ENCODE data around the gene HELB.
"Not testable (repeated sequence)": the region's sequence is repeated elsewhere in the genome, so short reads cannot be mapped to it uniquely, and the experiment has no call there.

Gene HELB

DNA sequence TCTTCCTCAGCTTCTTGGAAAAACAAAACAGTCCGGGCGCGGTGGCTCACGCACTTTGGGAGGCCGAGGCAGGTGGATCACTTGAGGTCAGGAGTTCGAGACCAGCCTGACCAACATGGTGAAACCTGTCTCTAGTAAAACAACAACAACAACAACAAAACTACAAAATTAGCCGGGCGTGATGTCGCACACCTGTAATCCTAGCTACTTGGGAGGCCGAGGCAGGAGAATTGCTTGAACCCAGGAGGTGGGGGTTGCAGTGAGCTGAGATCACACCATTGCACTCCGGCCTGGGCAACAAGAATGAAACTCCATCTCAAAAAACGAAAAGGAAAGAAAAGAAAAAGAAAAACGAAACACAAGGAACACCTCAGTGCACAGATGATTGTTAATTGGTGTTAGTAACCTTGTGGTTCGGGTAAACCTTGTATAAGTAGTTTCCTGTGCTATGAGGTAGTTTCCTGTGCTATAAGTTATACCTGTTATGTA is 1.1 kb downstream of the HELB start:
- not testable (repeated sequence) for DNase-seq

DNA sequence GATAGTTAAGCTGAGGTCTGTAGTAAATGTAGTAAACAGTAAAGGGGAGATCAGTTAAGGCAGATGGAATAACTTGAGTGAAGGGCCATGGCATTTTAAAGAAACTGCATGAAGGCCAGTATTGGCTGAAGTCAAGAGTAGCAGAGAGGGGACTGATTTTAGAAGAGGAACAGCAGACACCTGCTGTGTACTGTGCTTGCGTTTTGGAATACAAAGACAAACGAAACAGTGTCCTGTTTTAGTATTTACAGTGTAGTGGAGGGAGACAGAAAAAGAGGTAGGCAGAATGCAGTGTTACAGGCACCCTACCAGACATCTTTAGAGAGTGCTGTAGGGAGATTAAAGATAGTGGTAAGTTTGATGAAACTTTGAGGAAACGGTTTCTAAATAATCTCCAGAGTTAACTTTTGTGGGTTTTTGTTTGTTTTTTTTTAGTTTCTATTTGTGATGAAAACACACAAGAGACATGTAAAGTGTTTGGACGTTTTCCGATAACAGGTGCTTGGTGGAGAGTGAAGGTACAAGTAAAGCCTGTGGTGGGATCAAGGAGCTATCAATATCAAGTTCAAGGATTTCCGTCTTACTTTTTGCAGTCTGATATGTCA is 2.1 kb downstream of the HELB start:
- no peak for DNase-seq

DNA sequence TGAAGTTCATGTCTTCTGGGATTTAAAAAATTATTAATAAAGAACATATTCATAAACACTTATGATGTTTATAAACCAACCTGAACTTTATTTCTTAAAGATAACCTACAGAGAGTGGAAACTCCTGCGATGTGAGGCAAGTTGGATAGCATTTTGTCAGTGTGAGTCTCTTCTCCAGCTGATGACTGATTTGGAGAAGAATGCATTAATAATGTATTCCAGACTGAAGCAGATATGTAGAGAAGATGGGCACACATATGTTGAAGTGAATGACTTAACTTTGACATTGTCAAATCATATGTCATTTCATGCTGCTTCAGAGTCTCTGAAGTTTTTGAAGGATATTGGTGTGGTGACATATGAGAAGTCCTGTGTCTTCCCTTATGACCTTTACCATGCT is 7.3 kb downstream of the HELB start:
- no peak for DNase-seq

DNA sequence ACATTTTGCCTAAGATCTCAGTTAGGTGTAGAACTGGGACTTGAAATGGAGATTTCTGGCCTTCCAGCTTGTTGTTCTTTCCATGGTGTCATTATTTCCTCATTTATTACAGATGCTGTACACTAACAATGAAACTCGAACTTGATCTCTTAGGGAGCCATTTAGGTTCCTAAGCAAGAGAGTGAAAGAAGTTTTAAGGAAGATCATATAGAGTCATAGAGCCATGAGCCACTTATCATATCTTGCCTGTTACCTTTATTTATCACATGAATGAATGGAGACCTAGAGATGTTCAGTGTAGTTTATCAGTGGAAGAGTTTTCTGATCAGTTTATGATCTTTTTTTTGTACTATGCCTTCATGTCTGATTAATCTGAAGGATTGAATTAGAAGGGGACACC is 9.9 kb downstream of the HELB start:
- DNase-seq, result no peak

DNA sequence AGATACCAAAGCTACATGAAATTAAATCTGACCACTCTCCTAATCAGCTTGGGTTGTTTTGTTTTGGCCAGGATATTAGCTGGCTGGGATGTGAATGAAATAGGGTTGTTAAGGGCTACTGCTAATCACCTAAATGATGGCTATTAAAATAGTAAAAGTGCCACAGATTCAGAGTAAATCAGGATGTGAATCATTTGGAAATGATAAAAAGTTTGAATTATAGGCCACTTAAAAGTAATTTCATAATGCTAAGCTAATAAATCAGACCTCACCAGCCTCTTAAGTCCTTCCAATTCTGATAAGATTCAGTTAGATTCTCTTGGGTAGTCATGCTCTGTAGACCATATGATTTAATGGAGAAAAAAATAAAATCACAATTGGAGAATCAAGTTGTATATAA is 12.0 kb downstream of the HELB start:
- DNase-seq, result no peak

DNA sequence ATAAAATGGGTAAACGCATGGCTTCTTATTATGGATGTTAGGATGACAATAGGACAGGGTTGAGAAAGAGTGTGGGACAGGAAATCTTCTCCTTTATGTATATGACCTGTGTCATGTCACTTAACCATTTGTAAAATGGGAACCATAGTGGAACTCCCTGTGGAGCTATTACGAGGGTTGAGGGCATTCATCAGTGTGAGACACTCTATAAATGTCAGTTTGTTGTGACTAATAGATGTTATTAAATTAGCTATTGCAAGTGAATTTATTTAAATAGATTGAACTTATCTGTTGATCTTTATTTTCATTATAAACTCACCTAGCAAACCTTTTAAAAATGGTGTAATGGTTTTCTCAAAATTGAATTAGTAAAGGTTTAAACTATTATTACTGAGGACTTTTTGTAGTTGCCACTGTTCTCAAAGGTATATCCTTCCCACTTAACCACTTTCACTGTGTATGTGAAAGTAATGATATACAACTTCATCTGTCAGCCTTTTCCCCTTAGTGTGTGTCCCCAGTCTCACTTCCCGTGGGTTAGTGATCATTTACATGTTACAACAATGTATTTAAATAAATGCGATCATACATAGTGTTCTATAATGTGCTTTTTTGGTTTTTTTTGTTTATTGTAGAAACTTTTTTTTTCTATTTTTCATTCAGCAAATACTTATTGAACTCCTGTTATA is 17.1 kb downstream of the HELB start:
- no peak for DNase-seq

DNA sequence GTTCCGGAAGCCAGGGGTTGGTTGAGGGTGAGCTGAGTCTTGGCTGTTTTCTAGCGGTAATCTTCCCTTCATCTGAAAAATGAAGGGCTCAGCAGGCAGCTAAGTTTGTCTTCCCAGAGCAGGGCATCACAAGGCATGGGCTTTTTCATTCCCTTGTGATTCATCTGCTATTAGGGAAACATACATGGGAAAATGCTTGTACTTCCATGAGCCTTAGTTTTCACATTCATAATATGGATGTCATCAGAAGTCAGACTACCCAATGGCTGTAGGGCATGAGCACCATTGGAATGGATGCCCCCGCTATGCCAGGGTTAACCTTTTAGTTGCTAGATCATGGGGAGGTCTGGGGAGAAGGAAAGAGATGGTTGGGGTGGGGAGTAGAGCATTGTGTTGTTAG is 18.7 kb downstream of the HELB start:
- no peak for DNase-seq

DNA sequence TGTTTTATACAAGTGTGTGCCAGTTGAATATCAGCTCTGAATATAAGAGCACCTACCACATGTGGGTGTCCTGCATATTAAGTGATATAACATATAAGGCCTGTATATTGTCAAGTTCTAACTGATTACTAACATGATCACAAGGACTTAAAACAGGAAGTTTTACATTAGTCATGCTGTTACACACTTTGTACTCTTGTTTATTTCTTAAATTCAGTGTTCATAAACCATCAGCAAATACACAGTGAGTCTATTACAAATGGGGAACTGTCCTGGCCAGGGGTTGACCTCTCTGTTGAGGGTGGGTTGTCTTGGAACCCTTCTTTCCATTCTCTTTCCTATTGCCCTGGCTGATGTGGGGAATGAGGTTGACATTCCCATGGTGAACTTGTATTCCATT is 19.1 kb downstream of the HELB start:
- no peak for DNase-seq

DNA sequence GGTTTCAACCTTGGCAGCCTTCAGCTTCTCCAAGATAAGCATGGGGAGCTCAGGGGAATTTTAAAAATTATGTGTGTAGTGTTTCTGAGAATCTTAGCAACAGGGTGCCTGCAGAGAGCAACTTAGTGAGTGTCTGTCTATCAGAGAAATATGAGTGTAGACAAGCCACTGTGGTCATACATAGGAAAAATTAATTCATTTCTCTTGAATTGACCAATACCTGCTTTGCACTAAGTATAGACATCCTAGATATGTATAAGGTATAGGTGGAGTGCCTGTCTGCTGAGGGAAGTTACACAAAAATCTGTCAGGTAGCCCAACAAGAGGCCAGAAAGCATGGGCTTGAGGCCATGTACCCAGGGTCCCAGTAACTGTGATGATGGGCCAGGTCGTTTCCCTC is 20.7 kb downstream of the HELB start:
- no peak for DNase-seq

DNA sequence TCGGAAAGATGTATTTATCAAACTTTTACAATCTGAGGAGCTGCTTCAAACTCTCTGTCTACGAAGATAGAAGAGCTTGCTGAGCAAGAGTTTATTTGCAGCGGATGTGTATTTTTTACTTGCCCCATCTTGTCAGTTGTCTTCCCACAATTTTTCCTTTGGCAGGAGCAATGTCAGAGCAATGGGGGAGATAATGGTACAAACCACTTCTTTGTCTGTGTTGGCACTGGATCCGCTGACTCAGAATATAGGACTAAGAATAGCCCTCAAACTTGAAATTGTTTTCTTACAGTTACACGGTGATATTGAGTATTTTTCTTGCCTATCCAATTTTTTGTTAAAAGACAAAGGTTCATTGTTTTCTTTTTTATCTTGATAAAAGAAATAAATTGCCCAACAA is 27.6 kb downstream of the HELB start:
- DNase-seq, result no peak

DNA sequence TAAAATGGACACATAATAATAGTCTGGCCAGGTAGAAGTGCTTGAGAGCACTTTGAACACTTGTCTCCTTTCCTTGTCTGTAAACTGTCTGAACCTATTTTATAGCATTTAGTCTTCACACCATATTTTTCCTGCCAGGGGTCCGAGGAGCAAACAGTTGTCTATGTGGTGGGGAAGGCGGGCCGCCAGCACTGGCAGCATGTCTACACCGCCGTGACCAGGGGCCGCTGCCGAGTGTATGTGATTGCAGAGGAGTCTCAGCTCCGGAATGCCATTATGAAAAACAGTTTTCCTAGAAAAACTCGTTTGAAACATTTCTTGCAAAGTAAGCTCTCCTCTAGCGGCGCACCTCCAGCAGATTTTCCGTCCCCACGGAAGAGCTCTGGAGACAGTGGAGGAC is 28.7 kb downstream of the HELB start:
- no peak for DNase-seq

DNA sequence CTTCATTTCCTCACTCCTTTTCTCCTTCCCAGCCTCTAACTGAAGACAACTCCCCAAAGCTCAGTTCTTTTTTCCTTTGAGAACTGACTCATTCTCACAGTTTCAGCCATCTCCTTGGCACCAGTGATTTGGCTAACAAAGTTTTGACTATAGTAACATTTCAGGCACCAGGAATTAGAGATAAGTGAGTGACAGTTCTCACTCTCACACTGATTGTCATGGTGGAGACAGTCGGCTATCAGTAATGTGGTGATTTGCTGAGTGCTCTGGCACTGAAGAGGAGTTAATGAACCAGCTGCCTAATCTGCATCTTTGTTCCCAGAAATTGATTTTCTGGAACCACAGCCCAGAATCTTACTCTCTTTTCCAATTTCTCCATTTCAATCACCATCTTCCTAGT is 29.5 kb downstream of the HELB start:
- DNase-seq, result no peak

DNA sequence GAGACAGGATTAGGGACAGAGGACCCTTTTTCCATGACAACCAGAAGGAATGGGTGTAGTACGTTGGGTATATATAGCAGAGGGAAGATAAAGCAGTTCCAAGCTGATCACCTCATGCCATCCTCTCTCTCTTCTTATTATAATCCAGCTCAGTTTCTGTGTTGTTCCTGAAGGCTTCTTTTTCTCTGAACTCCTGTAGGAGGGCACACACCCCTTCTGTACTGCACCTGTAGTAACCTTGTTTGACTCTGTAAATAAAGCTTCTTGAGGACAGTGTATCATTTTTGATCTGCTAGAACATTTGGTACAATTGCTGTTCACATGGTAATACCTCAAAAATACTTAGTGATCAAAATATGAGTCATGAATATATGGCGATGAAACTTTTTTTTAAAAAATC is 33.5 kb downstream of the HELB start:
- no peak for DNase-seq

DNA sequence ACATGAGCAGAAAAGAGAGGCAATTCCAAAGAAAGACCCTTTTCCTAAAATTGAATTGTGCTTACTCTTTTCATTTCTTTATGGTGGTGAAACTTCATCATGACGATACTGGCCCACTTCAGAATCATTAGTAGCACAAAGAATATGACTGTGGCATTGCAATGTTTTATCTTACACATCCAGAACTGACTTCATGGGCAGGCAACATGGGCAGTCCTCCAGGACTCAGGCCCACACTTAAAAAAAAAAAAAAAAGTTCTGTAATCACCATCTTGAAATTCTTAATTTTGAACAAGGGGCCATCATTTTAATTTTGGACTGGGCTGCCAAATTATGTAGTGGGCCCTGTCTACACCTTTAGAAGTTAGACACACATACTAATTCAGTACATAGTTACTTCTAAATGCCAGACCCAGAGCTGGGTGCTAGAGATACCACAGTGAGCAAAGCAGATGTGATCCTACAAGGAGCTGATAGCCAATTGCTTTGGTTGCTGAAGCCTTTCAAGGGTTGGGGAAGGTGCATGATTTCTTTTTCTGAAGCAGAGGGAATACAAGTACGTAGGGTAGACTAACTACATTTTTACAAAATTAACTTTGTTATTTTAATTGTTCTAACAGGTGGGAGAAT is 35.2 kb downstream of the HELB start:
- no peak for DNase-seq

DNA sequence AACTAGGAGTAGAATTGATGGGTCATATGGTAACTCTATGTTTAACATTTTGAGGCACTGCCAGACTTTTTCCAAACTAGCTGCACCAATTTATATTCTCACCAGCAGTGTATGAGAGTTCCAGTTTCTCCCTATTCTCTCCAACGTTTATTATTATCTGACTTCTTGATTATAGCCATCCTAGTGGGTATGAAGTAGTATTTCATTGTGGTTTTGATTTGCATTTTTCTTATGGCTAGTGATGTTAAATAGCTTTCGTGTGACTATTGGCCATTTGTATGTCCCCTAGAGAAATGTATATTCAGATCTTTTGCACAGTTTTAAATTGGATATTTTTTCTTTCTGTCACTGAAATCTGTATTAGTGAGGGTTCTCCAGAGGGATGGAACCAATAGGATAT is 37.8 kb downstream of the HELB start:
- no peak for DNase-seq

DNA sequence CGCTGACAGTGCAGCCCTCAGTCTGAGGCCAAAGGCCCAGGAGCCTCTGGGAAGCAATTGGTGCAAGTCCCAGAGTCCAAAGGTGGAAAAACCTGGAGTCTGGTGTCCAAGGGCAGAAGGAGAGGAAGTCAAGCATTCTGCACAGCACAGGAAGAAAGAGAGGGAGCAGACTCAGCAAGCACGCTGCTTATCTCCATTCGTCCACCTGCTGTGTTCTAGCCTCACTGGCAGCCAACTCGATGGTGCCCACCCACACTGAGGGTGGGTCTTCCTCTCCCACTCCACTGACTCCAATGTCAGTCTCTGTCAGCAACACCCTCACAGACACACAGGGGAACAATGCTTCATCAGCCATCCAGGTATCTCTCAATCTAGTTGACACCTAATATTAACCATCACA is 38.8 kb downstream of the HELB start:
- DNase-seq, result no peak

DNA sequence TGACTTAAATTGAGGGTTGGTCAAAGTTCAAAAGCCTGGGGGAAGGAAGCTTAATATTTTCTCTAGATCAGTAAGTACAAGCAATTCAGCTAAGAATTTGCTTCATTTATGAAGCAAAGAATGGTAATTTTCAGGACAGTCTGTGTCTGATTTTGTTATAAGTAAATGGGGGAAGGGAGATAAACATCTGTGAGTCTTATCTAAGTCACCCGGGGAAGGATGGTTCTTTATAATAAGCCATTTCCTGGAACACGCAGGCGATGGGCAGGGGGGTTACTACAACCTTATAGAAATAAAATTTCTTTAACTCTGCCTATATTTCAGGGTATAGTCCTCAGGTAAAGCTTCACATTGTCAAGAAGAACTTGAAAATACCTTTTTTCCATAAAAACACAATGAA is 42.9 kb downstream of the HELB start:
- no peak for DNase-seq

DNA sequence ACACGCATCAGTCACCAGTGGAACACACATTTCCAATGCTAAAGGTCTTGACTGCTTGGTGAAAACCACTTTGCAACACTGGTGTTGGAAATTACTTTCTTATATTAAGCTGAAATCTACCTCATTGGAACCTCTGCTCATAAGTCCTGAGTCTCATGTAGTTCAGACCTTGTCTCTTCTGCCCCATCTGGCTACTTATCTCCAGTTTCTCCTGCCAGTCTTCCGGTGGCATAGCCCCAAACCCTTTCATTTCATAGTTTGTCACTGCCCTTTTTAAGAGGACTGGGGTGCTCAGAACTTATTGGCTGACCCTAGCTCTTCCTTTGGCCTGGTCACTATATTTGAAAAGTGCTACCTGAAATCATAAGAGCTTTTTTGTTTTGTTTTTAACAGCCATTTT is 43.7 kb downstream of the HELB start:
- no peak for DNase-seq

DNA sequence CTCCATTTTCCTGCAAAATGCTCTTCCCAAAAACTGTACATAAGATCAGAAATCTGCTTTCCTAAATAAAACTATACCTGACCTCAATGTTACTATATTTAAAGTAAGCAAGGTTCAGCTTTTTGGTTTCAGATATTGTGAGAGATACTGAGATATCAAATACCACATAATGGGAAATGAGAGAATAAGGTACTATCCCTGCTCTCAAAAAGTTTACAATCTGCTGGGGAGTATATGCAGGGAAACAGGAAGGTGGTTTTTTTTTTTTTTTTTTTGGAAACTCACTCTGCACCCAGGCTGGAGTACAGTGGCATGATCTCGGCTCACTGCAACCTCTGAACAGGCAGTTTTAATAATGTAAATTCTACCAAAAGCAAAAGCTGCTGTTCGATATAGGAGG is 49.0 kb downstream of the HELB start:
- DNase-seq, result no peak

DNA sequence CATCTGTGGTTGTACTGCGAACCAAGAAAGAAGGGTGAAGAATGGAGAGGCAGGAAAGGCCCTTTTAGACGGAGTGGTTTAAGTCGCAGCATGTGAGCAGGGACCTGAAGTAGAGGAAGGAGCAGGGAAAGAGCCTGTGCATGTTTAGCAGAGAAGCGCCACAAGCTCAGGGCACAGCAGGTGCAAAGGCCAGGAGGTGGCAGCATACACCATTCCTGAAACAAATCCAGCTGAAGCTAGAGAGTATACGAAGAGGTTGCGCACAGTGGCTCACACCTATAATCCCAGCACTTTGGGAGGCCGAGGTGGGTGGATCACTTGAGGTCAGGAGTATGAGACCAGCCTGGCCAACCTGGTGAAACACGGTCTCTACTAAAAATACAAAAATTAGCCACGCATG is 49.9 kb downstream of the HELB start:
- no peak for DNase-seq

DNA sequence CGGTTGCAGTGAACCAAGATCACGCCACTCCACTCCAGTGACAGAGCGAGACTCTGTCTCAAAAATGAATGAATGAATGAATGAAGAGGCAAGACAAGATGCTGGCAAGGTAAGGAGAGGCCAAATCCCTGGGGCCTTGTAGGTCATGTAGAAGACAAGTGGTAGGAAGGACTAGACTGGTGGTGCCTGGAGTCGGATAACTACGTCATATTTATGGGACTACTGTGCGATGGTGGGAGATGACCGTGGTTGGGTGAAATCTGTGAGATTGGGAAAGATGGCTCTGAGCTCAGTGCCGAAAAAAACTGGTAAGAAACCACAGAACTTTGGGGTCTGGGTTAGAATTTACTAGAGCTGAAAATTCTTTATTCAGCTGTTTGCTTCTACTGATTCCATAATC is 50.6 kb downstream of the HELB start:
- no peak for DNase-seq

DNA sequence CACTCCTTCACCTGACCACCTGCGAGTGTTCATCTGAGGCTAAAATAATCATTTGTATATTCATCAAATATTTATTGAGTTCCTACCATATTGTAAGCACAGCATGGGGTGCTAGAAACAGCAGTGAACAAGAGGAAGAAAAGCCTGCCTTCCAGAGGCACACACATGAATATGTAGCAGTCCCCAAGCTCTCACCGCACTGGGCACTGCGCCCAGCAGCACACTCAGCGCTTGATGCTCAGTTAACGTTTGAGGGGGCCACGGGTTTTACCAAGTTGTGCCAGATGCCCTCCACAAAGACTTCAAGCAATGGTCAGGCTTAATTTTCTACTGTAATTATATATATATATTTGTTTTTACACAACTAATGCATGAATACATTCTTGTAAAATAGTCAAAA is 52.0 kb downstream of the HELB start:
- DNase-seq, result no peak

DNA sequence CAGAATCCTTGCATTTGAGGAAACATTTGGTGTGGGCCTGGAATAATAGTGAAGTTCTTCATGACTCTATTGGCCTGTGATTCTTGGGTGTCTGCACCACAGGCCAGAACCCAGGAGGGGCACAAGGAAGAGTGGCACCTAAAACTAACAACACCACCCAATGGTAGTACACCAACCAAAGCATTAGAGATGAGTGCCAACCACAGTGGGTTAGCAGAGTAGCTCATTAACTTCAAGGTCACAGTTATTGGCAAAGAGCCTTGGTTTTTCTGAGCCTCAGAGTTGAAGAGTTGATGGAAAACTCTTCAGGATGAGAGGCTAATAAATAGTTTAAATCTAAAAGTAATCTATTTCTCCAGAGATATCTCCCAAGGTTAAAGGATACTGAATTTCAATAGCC is 57.0 kb downstream of the HELB start:
- no peak for DNase-seq

DNA sequence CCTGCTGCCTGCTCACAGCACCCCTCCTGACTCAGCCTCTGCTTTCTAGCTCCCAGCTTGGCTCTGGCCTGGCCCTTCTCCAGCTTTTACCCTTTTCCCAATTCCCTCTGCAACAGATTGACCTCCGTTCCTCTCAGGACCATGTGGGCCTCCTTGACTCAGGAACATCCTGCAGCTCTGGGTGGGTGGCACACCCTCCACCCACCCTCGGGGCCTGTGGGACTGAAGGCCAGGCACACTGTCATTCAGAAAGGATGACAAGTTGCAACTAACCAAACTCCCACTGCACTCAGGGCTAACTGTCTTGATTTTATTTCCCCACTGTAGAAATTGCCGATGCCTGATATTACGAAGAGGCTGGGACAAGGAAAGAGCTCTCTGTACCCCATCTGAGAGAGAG is 59.4 kb downstream of the HELB start:
- no peak for DNase-seq
